ENCODE results near the gene ATP2A2.

Gene ATP2A2

DNA sequence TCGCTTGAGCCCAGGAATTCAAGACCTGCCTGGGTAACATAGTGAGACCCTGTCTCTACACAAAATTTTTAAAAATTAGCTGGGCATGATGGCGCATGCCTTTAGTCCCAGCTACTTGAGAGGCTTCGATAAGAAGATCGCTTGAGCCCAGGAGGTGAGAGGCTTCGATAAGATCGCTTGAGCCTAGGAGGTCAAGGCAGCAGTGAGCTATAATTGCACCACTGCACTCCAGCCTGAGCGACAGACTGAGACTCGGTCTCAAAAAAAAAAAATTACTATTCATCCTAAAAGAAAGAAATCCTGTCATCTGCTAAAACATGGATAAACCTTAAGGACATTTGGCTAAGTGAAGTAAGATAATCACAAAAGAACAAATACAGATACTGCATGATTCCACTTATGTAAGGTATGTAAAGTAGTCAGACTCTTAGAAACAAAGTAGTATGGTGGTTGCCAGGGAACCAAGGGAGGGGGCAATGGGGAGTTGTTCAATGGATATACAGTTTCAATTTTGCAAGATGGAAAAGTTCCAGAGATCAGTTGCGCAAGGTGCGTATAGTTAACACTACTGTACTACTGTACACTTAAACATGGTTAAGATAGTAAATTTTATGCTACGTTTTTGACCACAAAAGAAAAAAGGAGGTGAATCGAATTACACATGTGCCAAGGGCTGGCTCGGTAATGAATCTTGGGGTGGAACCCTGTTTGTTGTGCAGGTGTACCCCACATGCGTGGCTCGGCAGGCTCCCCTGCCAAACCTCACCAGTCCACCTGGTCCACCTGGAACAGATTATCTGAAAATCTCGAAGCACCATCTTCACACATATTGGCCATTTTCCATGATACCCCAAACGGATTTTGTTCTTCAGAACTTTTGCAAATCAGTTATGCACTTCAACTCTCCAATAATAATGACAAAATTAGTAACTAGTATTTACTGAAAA is 18.3 kb upstream of the ATP2A2 start:
- no peak for DNase-seq

- no peak for DNase-seq
These were observed 14.6 kb upstream of the ATP2A2 start for GRCh38 chr12:110266381-110266960.

- no peak for DNase-seq
These were observed 13.9 kb upstream of the ATP2A2 start for GRCh38 chr12:110266980-110267620.

DNA sequence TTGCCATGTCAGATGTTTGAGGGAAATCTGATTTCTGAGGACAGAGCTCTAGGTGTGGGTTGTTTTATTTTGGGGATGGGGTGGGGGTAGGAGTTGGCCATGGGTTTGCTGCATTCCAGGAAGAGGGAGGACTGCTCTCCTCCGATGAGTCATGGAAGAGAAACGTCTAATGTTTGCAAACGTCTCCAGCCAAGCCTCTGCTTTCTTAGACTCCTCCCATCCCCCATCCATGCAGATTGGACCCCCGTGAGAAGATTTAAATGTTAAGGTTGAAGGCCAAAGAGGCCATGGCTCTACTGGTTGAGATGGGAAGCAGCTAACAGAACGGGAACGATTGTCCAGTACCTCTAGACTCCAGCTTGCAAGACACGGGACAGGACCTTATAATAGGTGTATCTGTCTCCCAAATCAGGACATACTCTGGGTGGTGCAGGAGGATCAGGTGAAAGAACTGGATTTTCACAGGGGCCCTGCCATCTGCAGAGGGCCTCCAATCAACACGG is 11.4 kb upstream of the ATP2A2 start:
- no peak for DNase-seq

DNA sequence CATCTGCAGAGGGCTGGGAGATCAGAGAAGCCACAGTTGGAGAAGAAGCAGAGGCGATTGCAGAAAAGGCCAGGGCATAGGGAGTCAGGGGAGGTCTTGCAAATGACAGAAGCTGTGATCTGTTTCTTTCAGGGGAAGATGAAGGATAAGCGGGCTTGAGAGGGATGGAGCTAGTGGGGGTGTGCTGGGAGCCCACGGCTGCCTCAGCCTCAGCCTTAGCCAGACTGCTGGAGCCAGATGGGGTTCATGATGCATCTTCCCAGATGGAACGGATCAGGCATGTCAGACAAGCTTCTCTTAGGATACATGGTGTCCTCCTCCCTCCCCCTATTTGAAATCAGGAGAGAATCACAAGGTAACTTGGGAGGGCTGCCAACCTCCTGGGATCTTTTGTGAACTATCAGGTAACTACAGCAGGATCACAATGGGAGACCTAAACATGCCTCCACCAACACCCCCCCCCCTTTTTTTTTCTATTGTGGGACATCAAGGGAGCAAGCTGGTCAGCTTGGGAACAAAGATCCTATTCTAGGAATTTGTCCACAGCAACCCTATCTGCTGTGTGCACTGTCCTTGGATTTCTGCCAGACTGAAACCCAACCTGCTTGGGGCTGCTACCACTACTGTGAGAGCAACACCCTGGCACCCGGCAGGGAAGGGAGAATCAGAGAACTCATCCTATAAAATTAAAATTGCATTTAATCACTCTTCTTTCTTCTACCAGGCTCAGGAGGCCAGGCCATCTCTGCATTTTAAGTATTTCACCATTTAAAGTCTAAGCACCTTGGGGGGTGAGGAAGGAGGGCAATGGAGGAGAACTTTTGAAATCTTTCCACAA is 10.7 kb upstream of the ATP2A2 start:
- no peak for DNase-seq

DNA sequence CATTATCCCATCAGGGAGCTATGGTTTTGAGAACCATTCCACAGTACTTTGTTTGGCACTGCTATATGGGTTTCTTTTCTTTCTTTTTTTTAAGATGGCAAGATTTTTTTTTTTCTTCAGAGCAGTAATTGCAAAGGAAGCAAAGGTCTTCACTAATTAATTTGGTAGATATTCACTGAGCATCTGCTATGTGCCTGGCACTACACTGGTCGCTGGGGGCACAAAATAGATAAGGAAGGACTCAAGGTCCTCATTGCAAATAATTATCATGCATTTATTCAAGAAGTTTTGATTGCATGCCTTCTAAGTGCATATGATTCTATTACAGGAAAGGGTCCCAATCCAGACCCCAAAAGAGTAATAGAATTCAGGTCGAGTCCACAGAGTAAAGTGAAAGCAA is 10.0 kb upstream of the ATP2A2 start:
- no peak for DNase-seq

DNA sequence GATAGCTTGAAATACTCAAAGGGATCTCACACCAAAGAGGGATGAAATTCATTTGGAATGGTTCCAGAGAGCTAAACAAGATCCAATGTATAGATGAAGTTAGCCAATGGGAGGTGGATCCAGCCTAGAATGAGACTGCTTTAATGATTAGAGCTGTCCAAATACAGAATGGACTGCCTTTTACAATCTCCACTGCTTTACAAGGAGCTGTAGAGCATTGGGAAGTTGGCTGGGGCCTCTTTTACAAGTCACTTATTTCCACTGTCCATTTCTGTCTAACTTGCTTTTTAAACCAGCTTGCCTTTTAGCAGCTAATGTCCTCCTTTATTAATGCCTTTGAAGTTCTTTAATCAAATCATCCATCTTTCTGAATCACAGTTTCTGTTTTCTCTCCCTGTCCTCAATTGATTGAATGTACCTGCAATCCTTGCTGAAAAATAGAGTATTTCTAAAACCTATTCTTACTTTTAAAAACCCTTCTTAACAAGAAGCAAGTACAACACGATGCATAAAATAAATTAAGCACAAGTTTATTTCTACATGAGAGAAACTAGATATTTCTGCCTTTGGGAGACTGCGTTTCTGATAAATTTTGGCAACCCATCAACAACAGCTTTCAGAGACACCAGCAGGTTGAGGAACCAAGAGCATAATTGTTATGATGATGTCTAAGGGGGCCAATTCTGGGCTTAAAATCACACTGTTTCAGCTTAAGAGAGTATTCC is 3.4 kb upstream of the ATP2A2 start:
- DNase-seq: no peak

GRCh38 chr12:110278255-110278536 is 2.9 kb upstream of the ATP2A2 start:
- no peak for DNase-seq

DNA sequence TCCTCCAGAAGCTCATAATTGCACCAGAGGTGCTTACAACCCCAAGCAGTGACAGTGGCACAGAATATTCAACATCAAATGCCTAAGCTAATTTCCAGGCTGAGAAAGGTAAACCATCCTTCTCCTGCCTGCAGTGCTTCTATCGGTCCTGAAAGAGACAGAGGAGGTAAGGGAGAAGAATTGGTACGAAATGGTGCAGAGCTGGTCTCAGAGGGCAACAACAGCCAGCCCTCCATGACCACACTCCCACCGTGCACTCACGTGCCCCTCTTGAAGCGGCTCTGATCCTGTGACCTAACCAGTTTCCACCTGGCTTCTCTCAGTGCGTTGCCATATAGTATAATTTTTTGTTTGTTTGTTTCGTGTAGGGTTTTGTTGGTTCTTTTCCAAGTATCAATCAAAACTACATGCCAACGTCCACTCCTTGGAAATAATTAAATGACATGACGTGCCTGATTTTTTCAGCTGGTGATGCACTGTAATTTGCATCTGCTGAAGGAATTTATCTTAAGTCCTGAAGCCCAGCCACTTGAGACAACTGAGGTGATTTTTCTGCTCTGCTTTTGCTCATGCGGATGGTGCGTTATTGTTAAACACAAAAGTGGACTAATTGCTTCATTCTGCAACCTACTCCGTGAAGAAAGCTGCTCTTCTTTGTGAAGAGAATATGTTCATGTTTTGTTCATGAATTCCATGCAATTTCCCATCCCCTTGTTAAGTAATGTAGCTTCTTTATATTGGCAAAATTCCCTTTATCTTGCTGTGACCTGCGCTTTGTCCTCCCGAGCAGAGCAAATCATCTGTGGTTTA is 1.3 kb upstream of the ATP2A2 start:
- DNase-seq: no peak

DNA sequence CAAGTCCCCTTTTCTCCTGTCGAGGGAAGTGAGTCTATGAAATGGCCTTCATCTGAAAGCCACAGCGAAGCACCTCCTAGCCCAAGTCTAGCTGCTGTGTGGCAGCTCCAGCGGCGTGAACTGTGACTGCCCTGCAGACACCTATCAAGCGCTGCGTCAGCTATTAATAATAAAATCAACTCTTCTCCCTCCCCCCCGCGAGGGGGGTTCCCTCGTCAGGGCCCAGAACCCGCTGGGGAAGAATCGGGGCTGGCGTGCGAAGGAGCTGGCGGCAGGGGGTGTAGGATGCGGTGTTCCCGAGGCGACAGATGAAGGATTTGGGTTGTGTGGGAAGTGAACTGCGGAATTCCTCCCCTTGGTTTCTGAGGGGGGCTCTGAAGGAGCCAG is 662 bp upstream of the ATP2A2 start:
- DNase-seq: no peak

DNA sequence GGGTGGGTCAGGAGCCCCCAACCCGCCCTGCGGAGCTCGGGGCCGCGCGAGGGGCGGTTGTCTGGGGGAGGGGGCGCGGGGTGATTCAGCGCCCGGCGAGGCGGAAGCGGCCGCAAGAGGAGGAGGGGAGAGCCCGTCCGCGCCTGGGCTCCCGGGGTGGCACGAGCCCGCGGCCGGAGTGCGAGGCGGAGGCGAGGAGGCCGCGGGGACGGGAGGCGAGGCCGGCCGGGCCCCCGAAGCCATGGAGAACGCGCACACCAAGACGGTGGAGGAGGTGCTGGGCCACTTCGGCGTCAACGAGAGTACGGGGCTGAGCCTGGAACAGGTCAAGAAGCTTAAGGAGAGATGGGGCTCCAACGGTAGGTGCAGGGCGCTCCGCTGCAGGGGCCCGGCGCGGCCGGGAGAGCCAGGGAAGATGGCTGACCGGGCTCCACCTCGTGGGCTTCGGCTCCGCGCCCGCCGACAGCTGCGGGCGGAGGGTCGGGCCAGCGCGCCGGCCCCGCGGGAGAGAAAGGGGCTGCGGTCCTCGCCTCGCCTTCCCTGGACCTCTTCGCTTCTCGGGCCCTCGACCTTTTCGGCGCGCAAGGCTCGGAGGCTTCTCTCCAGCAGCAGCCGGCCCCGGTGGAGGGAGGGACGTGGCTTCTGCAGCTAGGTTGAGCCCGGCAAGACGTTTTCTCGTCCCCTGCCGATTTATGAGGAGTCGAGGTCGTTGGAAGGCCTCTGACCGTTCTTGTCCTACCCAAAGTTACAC is 677 bp downstream of the ATP2A2 start:
- peak; percentile 70 for DNase-seq

DNA sequence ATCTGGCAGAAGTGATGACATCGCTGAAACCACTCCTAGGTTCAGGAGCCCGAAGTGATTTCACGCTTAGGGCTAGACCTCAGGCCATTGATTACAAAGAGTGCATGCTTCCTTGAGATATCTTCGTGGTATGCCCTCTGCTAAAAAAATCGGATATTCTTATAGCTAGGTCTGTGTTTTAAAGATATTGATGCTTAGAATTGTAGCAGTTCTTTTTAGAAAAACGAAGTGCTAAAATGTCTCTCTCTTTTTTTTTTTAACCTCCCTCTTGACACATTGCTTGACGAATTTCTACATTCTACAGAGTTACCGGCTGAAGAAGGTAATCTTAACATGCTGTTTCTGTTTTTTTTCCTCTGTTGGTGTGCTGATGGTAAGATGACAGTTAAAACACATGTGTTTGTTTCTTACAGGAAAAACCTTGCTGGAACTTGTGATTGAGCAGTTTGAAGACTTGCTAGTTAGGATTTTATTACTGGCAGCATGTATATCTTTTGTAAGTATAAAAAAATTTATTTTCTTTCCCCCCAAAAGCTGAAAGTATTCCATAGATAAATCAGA is 1.3 kb downstream of the ATP2A2 start:
- no peak for DNase-seq

- DNase-seq: no peak
These were observed 2.1 kb downstream of the ATP2A2 start for GRCh38 chr12:110282956-110283817.

DNA sequence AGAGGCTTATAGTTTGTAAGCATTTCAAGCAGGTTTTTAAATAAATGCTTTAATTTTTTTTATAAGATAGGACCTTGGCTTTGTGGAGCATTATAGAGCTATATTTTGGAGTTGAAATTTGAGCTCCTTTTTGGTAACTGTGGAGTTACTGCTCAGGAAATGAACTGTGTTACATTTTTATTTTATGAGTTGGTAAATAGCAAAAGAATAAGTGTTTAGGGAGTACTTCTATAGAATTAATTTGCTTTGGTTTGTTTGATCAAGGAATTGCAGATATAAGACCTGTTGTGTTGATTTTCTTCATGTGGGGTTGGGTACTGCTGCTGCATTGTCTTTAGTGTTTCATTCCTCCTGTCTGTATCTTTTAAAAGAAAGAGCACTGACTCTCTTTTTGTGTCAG is 3.5 kb downstream of the ATP2A2 start:
- no peak for DNase-seq

DNA sequence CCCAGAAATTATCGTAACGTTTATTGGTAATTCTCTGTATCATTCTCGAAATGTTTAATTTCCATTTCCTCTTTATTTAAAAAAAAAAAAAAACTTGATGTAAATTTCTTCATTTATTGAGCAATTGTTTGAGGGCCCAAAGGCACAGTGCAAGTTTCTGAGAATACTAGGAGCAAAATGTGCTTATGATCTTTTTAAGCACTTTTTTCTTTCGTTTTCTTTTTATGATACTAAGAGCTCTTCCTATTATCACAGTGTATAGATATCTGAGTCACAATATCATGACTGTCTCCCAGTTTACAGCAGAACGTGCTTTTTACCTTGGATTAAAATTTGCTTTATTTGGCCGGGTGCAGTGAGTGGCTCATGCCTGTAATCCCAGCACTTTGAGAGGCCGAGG is 5.6 kb downstream of the ATP2A2 start:
- DNase-seq: no peak

GRCh38 chr12:110287986-110288385 is 6.9 kb downstream of the ATP2A2 start:
- DNase-seq: no peak

DNA sequence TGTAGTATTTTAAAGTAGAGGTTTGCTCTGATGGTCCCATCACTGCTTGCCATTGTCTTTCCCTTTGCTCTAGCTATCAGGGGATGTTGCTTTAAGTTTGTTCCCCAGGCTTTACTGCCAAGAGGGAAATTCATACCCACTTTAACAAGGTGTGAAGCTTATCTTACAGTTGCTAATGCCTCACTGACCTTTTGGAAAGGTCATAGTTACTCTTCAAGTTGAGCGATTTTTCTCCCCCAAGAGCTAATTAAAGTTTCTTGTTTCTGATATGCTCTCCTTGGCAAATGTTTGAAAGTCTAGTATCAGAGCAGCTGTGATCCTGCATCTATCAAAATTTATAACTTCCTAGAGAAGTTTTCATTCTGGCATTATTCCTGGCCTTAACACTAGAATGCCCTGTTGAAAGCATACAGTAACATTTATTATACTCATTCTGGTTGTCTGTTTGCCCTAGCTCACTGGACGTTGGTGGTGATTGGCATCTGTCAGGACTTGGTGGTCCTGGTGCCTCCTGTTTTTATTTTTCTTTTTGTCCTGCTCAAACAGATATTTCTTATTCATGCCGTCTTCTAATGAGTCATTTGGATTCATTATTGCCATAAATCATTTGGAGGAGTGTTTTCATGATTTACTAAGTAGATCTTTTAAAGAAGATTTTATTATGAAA is 8.1 kb downstream of the ATP2A2 start:
- DNase-seq: no peak

DNA sequence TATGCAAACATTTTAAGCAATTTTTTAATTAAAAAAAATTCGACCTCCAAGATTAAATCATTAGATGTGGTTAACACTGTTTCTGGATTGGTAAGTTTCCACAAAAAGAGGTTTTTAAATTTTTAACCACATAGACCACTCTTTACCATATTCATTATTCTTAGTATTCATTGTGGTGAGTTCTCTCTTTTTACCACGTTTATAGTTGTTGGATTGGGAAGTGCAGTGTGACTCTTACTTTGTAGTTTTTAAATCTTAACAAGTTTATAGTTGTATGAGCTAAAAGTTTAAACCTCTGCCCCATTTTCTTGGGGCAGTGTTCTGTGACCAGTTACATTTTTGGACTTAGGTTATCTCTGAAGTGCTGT is 8.6 kb downstream of the ATP2A2 start:
- no peak for DNase-seq
